DMS79 treated with DMSO at 0.1 percent for 48 hours (cell line): ENCODE results near the gene HMG20B.
"Not testable (repeated sequence)": the region's sequence is repeated elsewhere in the genome, so short reads cannot be mapped to it uniquely, and the experiment has no call there.

Experiments used
- DNase-seq: peaks from one replicate; lab custom pipeline; 2025; lab: John Stamatoyannopoulos, UW

The HMG20B gene

DNA sequence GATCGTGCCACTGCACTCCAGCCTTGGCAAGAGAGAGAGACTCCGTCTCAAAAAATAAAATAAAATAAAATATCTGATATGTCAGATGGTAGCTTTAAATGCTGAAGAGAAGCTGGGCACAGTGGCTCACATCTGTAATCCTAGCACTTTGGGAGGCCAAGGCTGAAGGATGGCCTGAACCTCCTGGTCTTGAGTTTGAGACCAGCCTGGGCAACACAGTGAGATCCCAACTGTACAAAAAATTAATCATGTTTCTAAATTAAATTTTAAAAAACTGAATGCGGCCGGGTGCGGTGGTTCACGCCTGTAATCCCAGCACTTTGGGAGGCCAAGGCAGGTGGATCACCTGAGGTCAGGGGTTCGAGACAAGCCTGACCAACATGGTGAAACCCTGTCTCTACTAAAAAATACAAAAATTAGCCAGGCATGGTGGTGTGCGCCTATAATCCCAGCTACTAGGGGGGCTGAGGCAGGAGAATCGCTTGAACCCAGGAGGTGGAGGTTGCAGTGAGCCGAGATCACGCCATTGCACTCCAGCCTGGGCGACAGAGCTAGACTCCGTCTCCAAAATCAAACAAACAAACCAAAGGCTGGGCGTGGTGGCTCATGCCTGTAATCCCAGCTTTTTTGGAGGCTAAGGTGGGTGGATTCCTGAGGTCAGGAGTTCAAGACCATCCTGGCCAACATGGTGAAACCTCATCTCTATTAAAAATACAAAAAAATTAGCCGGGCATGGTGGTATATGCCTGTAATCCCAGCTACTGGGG is 11.5 kb downstream of the HMG20B start:
- not testable (repeated sequence) for DNase-seq

DNA sequence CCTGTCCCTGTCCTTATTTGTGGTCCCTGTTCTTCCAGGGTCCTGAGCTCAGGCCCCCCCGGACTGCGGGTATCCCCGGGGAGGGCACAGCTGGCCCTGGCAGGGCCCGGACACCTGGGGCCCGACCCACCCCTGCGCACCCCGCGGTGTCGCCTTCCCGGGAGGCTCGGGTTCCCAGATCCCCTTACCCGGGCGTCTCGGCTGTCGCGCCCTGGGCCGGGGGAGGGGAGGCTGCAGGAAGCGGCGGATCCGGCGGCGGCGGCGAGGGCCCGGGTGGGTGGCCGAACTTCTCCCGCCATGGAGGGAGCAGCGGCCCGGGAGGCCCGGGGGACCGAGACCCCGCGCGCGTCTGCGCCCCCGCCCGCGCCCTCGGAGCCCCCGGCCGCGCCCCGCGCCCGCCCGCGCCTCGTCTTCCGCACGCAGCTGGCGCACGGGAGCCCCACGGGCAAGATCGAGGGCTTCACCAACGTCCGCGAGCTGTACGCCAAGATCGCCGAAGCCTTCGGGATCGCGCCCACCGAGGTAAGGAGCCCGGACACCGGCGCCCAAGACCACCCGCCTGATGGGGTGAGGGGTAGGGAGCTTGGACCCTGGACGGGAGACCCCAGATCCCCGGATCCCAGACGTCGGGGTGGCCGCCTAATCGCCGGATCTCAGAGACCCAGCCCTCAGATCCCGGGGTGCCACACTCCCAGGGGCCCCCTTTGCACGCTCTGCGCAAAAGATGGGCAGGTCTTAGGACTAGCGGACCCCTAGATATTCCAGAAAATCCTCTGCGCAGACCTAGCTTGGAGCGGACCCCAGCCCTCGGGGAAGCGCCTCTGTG is 12.8 kb downstream of the HMG20B start, which contains the start of gene GIPC3:
TSS of gene GIPC3 (plus strand) at position 178 of the 826 bp plus-strand sequence. CDS start at position 298, 120 bp downstream.
- no peak for DNase-seq

GRCh38 chr19:3586127-3586626 is 13.4 kb downstream of the HMG20B start:
- no peak for DNase-seq

- DNase-seq, result peak; percentile 7
These were observed 14.1 kb downstream of the HMG20B start for GRCh38 chr19:3586707-3587346.

GRCh38 chr19:3589439-3589838 is 16.7 kb downstream of the HMG20B start:
- no peak for DNase-seq

- no peak for DNase-seq
These were observed 17.2 kb downstream of the HMG20B start for GRCh38 chr19:3589949-3590348.

DNA sequence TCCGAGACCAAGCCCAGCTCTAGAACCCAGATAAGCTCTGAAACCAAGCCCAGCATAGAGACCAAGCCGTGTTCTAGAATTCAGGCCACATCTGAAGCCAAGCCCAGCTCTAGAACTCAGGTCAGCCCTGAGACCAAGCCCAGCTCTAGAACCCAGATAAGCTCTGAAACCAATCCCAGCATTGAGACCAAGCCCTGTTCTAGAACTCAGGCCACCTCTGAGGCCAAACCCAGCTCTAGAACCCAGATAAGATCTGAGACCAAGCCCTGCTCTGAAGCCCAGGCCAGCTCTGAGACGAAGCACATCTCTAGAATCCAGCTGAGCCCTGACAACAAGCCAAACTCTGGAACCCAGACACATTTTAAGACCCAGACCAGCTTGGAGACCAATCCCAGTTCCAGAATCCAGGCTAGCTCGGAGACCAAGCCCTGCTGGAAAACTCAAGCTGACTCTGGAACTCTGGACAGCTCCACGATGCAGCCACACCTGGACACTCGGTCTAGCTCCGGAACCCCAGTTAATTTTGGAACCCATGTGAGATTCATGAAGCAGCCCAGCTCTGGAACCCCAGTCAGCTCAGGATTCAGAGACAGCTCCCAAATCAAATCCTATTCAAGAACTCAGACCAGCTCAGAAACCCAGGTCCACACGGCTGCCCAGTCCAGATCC is 18.4 kb downstream of the HMG20B start:
- no peak for DNase-seq

- no peak for DNase-seq
These were observed 19.3 kb downstream of the HMG20B start for GRCh38 chr19:3591876-3592613.

DNA sequence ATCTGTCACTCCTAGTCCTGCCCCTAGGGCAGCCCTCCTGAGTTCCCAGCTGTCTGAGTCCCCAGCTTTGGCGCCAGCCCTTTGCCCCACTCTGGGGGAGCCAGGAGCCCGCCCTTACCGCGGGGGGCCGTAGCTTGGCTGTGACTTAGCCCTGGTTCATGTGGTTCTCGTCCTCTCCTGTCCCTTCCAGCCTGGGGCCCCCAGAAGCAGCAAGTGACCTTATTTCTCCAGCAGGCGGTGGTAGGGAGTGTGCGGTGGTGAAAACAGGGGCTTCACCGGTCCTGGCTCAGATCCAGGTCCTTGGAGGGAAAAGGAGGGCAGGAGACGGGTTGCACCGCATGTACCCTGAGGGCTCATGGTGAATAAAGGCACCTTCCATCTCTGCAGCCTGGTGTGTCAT is 20.4 kb downstream of the HMG20B start:
- no peak for DNase-seq

DNA sequence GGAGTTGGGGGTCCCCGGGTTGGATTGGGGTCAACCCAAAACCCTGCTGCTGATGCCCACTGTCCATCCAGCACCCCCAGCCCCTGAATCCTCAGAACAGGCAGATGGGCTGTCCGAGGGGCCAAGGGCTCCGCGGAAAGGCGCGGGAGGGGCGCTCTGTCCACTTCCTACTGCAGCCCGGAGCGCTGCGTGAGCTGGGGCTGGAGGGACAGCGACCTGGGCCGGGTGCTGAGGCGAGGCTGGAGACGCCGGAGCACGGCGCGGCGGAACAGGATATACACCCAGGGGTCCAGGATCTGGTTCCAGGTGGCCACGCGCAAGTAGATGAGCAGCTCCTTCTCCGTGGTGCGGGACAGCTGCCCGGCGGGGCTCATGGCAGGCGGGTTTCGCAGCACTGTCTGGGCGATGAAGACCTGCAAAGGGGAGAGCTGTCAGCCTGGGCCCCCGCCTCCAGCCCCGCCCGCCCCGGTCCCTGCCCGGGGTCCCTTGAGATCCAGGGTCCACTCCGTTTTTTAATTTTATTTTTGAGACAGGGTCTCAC is 22.8 kb downstream of the HMG20B start:
- DNase-seq, result no peak

DNA sequence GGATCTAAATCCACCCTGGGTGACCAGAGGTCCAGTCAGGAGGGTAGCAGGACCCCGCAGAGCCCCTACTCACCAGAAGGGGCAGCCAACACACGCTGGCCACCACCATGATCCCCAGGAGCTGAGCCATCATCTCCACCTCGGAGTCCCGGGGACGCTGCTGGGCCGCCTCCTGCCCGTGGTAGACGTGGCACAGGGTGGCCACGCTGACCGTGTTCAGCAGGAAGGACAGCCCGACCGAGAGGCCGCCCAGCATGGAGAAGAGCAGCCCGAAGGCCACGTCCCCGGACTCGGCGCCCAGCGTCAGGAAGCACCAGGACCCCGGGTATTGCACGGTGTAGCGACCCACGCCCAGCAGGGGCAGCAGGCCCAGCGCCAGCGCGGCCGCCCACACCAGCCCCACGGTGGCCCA is 27.0 kb downstream of the HMG20B start:
- DNase-seq, result no peak

DNA sequence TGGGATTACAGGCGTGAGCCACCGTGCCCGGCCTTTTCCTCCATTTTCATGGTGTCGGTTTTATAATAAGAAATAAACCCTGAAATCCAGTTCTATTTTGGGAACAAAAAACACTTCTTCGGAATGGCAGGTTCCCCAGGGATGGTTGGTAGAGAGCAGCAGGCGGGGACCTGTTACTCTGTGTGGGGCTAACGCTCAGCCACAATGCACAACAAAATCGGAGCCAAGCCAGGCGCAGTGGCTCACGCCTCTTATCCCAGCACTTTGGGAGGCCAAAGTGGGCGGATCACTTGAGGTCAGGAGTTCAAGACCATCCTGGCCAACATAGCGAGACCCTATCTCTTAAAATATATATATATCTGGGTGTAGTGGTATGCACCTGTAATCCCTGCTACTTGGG is 28.3 kb downstream of the HMG20B start:
- no peak for DNase-seq

DNA sequence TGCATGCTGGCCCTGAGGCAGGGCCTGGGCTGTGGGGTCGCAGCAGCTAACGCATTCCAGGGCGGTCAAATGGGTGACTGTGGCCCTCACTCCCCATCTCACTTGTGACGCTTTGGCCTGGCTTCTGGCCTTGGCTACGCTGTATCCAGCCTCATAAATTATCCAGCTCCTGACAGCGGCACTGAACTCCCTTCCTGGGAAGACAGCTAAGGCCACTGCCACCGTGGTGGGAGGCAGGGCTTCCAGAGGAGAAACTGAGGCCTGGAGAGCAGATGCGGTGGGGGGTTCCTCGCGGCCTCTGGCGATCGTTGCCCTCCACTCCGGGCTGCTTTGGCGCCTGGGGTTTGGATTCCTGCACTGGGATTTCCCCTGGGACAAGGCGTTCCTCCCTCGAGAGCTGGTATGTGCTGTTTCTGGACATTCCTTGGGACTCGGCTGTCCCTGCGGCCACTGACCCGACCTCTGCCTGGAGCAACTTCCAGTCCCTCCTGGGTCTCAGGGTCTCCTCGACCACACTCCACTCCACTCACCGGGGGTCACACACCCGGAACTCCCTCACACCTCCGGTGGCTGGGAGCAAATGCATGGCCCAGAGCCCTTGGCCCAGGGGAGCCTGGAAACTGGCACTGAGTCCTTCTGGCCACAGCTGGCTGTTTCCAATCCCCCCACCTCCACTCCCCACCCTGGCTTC is 30.5 kb downstream of the HMG20B start:
- no peak for DNase-seq

GRCh38 chr19:3604227-3604986 is 31.7 kb downstream of the HMG20B start:
- no peak for DNase-seq

DNA sequence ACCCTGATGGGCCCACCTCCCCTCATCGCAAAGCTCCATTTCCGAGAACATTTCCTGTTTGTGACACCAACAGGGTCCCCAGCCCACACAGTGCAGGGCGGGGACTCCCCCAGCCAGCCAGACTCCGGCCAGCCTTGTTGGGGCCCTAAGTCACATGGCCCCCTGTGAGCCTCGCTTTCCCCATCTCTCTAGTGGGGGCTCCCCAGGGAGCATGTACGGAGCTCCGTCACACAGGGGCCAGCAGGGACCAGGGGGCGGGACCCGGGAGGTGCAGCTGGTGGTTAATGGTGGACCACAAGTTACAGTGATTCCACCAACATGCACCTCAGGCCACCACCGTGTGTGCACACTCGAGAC is 32.2 kb downstream of the HMG20B start:
- DNase-seq, result no peak

- DNase-seq, result no peak
These were observed 32.6 kb downstream of the HMG20B start for GRCh38 chr19:3605361-3605760.

DNA sequence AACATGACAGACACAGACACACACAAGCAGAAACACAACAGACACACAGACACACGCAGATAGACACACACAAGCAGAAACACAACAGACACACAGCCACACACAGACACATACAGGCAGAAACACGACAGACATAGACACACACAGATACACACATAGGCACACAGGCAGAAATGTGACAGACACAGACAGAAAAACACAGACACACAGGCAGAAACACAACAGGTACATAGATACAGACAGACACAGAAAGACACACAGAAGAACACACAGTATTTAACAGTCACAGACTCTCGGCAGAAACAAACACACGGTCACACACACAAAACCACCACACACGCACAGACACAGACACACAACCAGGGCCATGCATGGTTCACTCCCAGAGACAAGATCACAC is 33.0 kb downstream of the HMG20B start:
- peak; percentile 3 for DNase-seq

DNA sequence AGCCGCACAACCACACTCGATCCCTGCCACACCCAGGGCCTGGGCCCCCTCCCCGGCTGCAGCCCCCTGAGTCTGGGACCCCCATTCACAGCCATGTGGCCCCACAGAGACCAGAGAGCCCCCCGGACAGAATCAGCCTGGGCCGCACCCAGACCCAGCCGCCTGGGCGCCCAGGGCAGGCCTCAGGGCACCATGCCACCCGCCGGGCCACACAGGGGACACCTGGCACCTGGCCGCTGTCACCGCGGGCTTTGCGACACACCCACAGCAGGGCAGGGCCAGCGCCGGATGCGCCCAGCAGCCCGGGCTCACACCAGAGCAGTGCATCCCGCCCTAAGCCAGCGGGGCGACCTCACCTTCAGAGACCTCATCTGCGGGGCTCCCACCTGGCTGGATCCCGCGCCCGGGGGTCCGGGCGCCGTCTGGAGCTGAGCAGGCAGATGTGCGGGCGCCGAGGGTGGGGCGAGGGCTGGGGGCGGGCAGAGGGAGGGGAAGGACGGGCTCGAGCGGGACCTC is 33.5 kb downstream of the HMG20B start:
- DNase-seq, result peak; percentile 7

DNA sequence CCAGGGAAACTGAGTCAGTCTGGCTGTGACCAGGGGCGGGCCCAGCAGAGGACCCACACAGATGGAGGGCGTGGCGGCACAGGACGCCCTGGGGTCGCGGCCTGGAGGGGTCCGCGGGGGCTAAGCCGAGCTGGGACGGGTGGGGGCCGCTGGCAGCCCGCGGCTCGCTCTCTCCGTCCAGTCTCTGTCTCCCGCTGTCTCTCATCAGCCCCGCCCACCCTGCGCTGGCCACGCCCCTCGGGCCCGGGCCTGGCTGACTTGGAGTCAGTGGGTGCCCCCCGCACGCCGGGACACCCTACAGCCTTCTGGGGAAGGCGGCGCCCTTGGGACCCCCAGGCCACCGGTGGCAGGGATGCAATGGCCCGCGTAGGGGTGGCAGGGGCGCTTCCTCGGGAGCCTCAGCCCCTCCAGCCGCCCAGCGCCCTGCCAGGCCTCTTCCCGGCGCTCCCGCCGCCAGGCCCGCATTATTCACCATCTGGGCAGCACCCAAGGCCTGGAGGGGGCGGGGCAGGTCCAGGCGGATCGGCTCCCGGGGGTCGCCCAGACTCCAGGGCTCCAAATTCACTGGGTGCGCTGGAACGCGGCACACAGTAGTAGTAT is 34.0 kb downstream of the HMG20B start, which contains the start of gene TBXA2R:
TSS of gene TBXA2R (minus strand) at position 186 of the 600 bp plus-strand sequence. CDS start 6,241 bp downstream, outside the sequence.
- DNase-seq, result peak; percentile 1
